ENCODE results near the gene FOXJ3. TPM values are rescaled to one million over a fixed set of nuclear protein-coding genes. Genes with fewer than 3 reads are reported as not detected.

The FOXJ3 gene
- total and polyA plus RNA-seq, 2 of the 4 experiments (the other 2 are of a cell fraction) = 16.7 to 30.5 TPM

DNA sequence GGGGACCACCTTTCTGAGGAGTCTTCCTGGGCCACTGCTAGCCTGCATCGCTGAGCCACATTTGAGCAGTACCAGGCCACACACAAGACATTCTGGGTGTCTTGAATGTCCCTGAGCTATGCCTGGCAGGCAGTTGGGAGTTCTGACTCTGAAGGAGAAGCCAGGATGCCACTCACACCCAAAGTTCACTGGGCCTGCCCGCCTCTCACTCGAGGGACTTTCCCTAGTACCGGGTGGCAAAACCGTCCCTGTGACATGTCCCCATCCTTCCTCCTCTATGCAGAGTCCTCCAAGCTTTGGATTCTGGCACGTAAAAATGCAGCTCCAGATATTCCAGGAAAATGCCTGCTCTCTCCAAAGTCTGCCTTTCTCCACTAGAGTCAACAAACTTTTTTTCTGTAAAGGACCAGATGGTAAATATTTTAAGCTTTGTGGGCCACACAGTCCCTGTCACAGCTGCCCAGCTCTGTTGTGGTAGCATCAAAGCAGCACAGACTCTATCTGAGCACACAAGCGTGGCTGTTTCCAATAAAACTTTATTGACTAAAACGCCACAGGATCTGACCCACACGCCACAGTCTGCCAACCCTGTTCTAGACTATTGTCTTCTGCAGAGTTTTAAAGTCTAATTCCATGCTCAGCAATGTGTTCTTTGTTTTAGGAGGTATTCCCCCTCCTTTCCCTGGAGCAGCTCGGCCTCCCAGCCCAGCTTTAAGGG is 201.1 kb downstream of the FOXJ3 start:
- Histone ChIP-seq H3K9me1 (ENCODE audit: insufficient read depth, low read length) (no peaks in the 10 kb centered on the region; the same call in 1 of the 2 replicates), H3K27me3 (ENCODE audit: control insufficient read depth, insufficient read depth, low read length) (peaks cover 20% of the 10 kb centered on the region), H2BK5ac (ENCODE audit: low read depth, low read length, poor library complexity, severe bottlenecking) (no peak overlapping the region), H3K18ac (ENCODE audit: low read depth, low read length) (no peak overlapping the region), H3K79me1 (ENCODE audit: low read depth in 1 of 2, low read length in 2 of 2) (no peaks in the 10 kb centered on the region), H4K8ac (ENCODE audit: low read depth in 2 of 2, low read length in 2 of 2) (no peak overlapping the region), H4K91ac (ENCODE audit: insufficient read depth, low read depth, low read length) (no peak overlapping the region), H3K27ac (ENCODE audit: insufficient read depth, low read length) (no peak overlapping the region), H3K4me2 (ENCODE audit: low read depth, low read length) (no peak overlapping the region), H3K56ac (ENCODE audit: extremely low read depth, insufficient read depth, low read length) (no peak overlapping the region), H3K14ac (replicated peaks; ENCODE audit: low read depth, low read length) (no peak overlapping the region), H3K9ac (ENCODE audit: low read depth, low read length) (no peak overlapping the region), H3K4me3 (ENCODE audit: insufficient read depth, low read depth, low read length) (no peak overlapping the region), H2BK15ac (ENCODE audit: low read depth, low read length) (no peak overlapping the region), H2AK9ac (replicated peaks; ENCODE audit: low read depth, low read length, poor library complexity) (no peak overlapping the region), H3K4me1 (ENCODE audit: control insufficient read depth, insufficient read depth, low read length) (no peaks in the 10 kb centered on the region), H3K23ac (ENCODE audit: low read depth, low read length) (no peak overlapping the region), H2BK120ac (ENCODE audit: low read depth, low read length) (no peak overlapping the region), H4K20me1 (ENCODE audit: insufficient read depth, low read length) (no peaks in the 10 kb centered on the region), H2AK5ac (ENCODE audit: low read depth, low read length) (no peak overlapping the region), H3K36me3 (ENCODE audit: control insufficient read depth, insufficient read depth, low read length) (no peaks in the 10 kb centered on the region), H2BK20ac (ENCODE audit: low read depth, low read length) (no peak overlapping the region), H3K4ac (ENCODE audit: low read depth, low read length) (no peak overlapping the region), H3K9me3 (ENCODE audit: control insufficient read depth, insufficient read depth, low read length) (no peaks in the 10 kb centered on the region), H2AFZ (replicated peaks; ENCODE audit: low read length, poor library complexity) (no peak overlapping the region), H4K5ac (ENCODE audit: low read depth, low read length) (no peak overlapping the region)
- ChIA-PET CTCF (no interaction called here), POLR2A (ENCODE audit: unreplicated experiment) (no interaction called here)
- no TSS peak for BruUV-seq (replicated peaks)
- no CpG with 5 or more reads among the region's 10 CpGs for WGBS, 2 experiments (ENCODE audit: extremely low coverage in 2 of 2, insufficient read length in 1 of 2)
- DNase-seq (no peak), ATAC-seq (ENCODE audit: low read depth) (no peak)
- in situ Hi-C loops (cut with MboI; ENCODE audit: low sequenced_read_pairs) = no loop called here
- dilution Hi-C loops (cut with HindIII; ENCODE audit: low sequenced_read_pairs, unreplicated experiment) = no loop called here
- no peak for TF ChIP-seq CEBPB (IDR thresholded peaks at IDR 0.05; ENCODE audit: low read depth, low read length)
- TF ChIP-seq MAFK (IDR thresholded peaks at IDR 0.05; ENCODE audit: low read depth, low read length) = no peak
- TF ChIP-seq POLR2A (IDR thresholded peaks at IDR 0.05; ENCODE audit: low read depth, low read length) = no peak
- intact Hi-C loops (cut with micrococcal nuclease) = no loop called here

All from IMR-90 (cell line).